Measurements from ENCODE around the gene SGMS2. TPM values are rescaled to one million over a fixed set of nuclear protein-coding genes. Genes with fewer than 3 reads are reported as not detected.

The SGMS2 gene
- total and polyA plus RNA-seq, 4 donors = 10.0 to 124 (median 46.4) TPM

- Histone ChIP-seq H3K4me3 (no peak overlapping the region), H3K27me3 (ENCODE audit: control insufficient read depth in 3 of 3, insufficient read depth in 3 of 3, low read length in 2 of 3) (peaks cover 0 to 2% (median 0%) of the 10 kb centered on the region in 3 donors), H3K9me3 (ENCODE audit: control insufficient read depth in 4 of 4, insufficient read depth in 3 of 4, low read length in 3 of 4) (no peaks in the 10 kb centered on the region), H3K9ac (ENCODE audit: insufficient read depth in 1 of 2, low read length in 2 of 2) (no peak overlapping the region), H3K4me1 (ENCODE audit: control insufficient read depth in 5 of 5, insufficient read depth in 5 of 5, low read length in 5 of 5) (peaks cover 0 to 31% (median 0%) of the 10 kb centered on the region in 5 donors), H3K27ac (ENCODE audit: low read depth in 1 of 2, low read length in 1 of 2) (no peak overlapping the region), H3K36me3 (ENCODE audit: control insufficient read depth in 4 of 4, insufficient read depth in 4 of 4, low read length in 4 of 4) (no peaks in the 10 kb centered on the region)
- TF ChIP-seq CTCF (IDR thresholded peaks at IDR 0.05; ENCODE audit: control extremely low read depth, extremely low read depth) = no peak
- no peak for ATAC-seq (ENCODE audit: insufficient read depth, low FRiP score)
- no peak for DNase-seq
- WGBS, 2 donors = 61 to 80% methylated on average over 5 of the region's 5 CpGs
These were observed 10.7 kb downstream of the SGMS2 start for GRCh38 chr4:107835406-107835805.

- ATAC-seq (ENCODE audit: insufficient read depth, low FRiP score) = peak; percentile 58
- no peak for DNase-seq
- no peak for TF ChIP-seq CTCF (IDR thresholded peaks at IDR 0.05; ENCODE audit: control extremely low read depth, extremely low read depth)
These were observed 12.6 kb downstream of the SGMS2 start for GRCh38 chr4:107837317-107837716.

GRCh38 chr4:107837776-107838618 is 13.3 kb downstream of the SGMS2 start:
- Histone ChIP-seq H3K27me3 (ENCODE audit: control insufficient read depth in 3 of 3, insufficient read depth in 3 of 3, low read length in 2 of 3) (peaks cover 0 to 4% (median 0%) of the 10 kb centered on the region in 3 donors), H3K9ac (ENCODE audit: insufficient read depth in 1 of 2, low read length in 2 of 2) (no peak overlapping the region), H3K4me3 (no peak overlapping the region), H3K27ac (ENCODE audit: low read depth in 1 of 2, low read length in 1 of 2) (peak overlapping the region; percentile 26 to 86), H3K36me3 (ENCODE audit: control insufficient read depth in 4 of 4, insufficient read depth in 4 of 4, low read length in 4 of 4) (no peaks in the 10 kb centered on the region), H3K4me1 (ENCODE audit: control insufficient read depth in 5 of 5, insufficient read depth in 5 of 5, low read length in 5 of 5) (peaks cover 0 to 35% (median 0%) of the 10 kb centered on the region in 5 donors), H3K9me3 (ENCODE audit: control insufficient read depth in 4 of 4, insufficient read depth in 3 of 4, low read length in 3 of 4) (no peaks in the 10 kb centered on the region)
- no peak for DNase-seq
- TF ChIP-seq CTCF (IDR thresholded peaks at IDR 0.05; ENCODE audit: control extremely low read depth, extremely low read depth) = no peak
- 51 to 64% methylated on average over 3 of the region's 3 CpGs for WGBS, 2 donors
- peak; percentile 73 for ATAC-seq (ENCODE audit: insufficient read depth, low FRiP score)

More at GRCh38 chr4:107837317-107837716, 12.6 kb downstream of the SGMS2 start:
- Histone ChIP-seq H3K4me3 (no peak overlapping the region), H3K9me3 (ENCODE audit: control insufficient read depth in 4 of 4, insufficient read depth in 3 of 4, low read length in 3 of 4) (no peaks in the 10 kb centered on the region), H3K9ac (ENCODE audit: insufficient read depth in 1 of 2, low read length in 2 of 2) (no peak overlapping the region), H3K27ac (ENCODE audit: low read depth in 1 of 2, low read length in 1 of 2) (peak overlapping the region; percentile 26 to 86), H3K27me3 (ENCODE audit: control insufficient read depth in 3 of 3, insufficient read depth in 3 of 3, low read length in 2 of 3) (peaks cover 0 to 4% (median 0%) of the 10 kb centered on the region in 3 donors), H3K4me1 (ENCODE audit: control insufficient read depth in 5 of 5, insufficient read depth in 5 of 5, low read length in 5 of 5) (peaks cover 0 to 38% (median 0%) of the 10 kb centered on the region in 5 donors), H3K36me3 (ENCODE audit: control insufficient read depth in 4 of 4, insufficient read depth in 4 of 4, low read length in 4 of 4) (no peaks in the 10 kb centered on the region)
- WGBS, 2 donors = 39 to 40% methylated on average over 4 of the region's 4 CpGs

All from lung (tissue), 12 donors.